ENCODE results near the gene SARDH.
"Not testable (repeated sequence)": the region's sequence is repeated elsewhere in the genome, so short reads cannot be mapped to it uniquely, and the experiment has no call there.

SARDH gene

DNA sequence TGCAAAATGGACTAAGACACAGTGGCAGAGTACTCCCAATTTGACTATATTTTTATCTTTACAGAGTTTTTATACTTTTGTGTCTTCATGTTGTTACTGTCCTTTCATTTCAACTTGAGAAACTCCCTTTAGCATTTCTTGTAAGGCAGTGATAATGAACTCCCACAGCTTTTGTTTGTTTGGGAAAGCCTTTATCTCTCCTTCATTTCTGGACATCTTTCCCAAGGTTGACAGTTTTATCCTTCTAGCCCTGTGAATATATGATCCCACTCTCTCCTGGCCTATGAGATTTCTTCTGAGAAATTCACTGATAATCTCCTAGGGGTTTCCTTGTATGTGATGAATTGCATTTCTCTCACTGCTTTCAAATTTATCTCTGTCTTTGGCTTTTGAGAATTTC is 9.2 kb upstream of the SARDH start:
- Histone ChIP-seq H3K4me3 (ENCODE audit: low read length) (no peak overlapping the region), H3K36me3 (ENCODE audit: insufficient read depth, low read depth, low read length) (no peaks in the 10 kb centered on the region), H3K27ac (ENCODE audit: low read length) (no peak overlapping the region), H3K9ac (ENCODE audit: low read depth, low read length) (no peak overlapping the region), H3K27me3 (ENCODE audit: insufficient read depth, low read length) (0 out of 2 replicates have a peak, but pooled peaks cover 4% of the 10 kb centered on the region), H3K9me3 (ENCODE audit: insufficient read depth, low read depth, low read length) (no peaks in the 10 kb centered on the region; the same call in 1 of the 2 replicates), H3K4me1 (ENCODE audit: insufficient read depth, low read length) (no peaks in the 10 kb centered on the region)

DNA sequence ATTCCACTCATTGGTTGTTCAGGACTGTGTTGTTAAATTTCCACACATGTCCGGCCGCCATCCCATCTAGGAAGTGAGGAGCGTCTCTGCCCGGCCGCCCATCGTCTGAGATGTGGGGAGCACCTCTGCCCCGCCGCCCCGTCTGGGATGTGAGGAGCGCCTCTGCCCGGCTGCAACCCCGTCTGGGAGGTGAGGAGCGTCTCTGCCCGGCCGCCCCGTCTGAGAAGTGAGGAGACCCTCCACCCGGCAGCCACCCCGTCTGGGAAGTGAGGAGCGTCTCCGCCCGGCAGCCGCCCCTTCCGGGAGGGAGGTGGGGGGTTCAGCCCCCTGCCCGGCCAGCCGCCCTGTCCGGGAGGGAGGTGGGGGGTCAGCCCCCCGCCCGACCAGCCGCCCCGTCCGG is 6.4 kb upstream of the SARDH start:
- H3K4me3 ChIP-seq (ENCODE audit: low read length); H3K27me3 ChIP-seq (ENCODE audit: insufficient read depth, low read length); H3K4me1 ChIP-seq (ENCODE audit: insufficient read depth, low read length); H3K36me3 ChIP-seq (ENCODE audit: insufficient read depth, low read depth, low read length); H3K9me3 ChIP-seq (ENCODE audit: insufficient read depth, low read depth, low read length); H3K9ac ChIP-seq (ENCODE audit: low read depth, low read length); H3K27ac ChIP-seq (ENCODE audit: low read length): not testable (repeated sequence)

DNA sequence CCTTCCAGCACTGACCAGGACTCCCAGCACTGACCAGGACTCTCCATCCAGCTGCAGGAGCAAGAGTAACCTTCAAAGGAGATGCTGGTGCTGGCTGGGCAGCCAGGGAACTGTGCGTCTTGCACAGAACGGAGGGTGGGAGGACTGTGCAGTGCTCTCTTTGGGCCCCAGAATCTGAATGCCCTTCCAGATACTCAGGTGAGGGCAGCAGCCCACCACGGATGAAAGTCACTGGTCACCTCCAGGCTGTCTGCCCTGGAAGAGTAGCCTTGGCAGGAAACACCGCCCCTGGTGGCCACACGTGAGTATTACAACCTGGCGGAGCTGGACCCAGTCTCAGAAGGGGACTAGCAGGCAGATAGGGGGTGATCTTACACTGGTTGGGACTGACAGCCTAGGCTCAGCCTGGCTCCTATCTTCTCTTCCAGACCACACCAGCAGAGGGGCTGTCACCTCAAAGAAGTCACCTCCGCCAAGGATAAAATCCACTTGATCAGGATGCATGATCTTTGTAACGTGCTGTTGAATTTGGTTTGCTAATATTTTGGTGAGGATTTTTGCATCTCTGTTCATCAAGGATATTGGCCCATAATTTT is 4.8 kb upstream of the SARDH start:
- Histone ChIP-seq H3K27ac (ENCODE audit: low read length) (no peak overlapping the region), H3K9ac (ENCODE audit: low read depth, low read length) (no peak overlapping the region), H3K27me3 (ENCODE audit: insufficient read depth, low read length) (no peaks in the 10 kb centered on the region), H3K9me3 (ENCODE audit: insufficient read depth, low read depth, low read length) (no peaks in the 10 kb centered on the region), H3K4me3 (ENCODE audit: low read length) (no peak overlapping the region), H3K36me3 (ENCODE audit: insufficient read depth, low read depth, low read length) (no peaks in the 10 kb centered on the region), H3K4me1 (ENCODE audit: insufficient read depth, low read length) (no peaks in the 10 kb centered on the region)

DNA sequence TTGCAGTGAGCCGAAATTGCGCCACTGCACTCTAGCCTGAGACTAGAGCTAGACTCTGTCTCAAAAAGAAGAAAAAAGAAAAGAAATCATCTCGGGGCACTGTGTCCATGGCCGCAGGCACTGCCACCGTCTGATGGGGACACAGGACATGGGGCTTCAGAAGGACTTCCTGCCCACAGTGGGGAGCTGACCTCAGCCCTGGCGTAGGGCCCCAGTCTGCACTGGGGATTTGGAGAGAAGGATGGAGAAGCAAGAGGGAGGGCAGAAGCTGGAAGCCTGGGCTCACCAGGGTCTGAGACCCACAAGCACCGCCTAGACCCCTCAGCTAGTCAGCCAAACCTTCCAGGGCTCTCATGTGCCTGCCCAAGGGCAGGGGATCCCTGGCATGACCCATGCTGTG is 4.1 kb upstream of the SARDH start:
- Histone ChIP-seq H3K4me1 (ENCODE audit: insufficient read depth, low read length) (0 out of 2 replicates have a peak, but pooled peaks cover 2% of the 10 kb centered on the region), H3K27ac (ENCODE audit: low read length) (no peak overlapping the region), H3K27me3 (ENCODE audit: insufficient read depth, low read length) (no peaks in the 10 kb centered on the region), H3K4me3 (ENCODE audit: low read length) (no peak overlapping the region), H3K9me3 (ENCODE audit: insufficient read depth, low read depth, low read length) (no peaks in the 10 kb centered on the region), H3K36me3 (ENCODE audit: insufficient read depth, low read depth, low read length) (no peaks in the 10 kb centered on the region), H3K9ac (ENCODE audit: low read depth, low read length) (no peak overlapping the region)

DNA sequence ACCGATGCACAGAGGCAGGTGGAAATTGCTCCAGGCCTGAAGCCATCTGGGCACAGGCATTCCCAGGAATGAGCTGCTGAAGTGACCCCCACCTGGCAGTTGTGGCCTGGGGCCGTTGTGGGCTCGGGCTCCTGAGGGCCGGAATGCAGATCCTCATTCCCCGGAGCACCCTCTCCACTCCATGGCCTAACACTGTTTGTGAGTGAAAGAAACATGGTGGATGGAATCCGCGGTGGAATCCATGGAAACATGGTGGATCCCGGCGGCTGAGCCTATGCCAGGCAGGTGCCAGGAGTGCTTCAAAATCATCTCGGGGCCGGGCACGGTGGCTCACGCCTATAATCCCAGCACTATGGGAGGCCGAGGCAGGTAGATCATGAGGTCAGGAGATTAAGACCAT is 3.6 kb upstream of the SARDH start:
- Histone ChIP-seq H3K4me3 (ENCODE audit: low read length) (no peak overlapping the region), H3K27ac (ENCODE audit: low read length) (no peak overlapping the region), H3K4me1 (ENCODE audit: insufficient read depth, low read length) (0 out of 2 replicates have a peak, but pooled peaks cover 2% of the 10 kb centered on the region), H3K36me3 (ENCODE audit: insufficient read depth, low read depth, low read length) (no peaks in the 10 kb centered on the region), H3K9ac (ENCODE audit: low read depth, low read length) (no peak overlapping the region), H3K27me3 (ENCODE audit: insufficient read depth, low read length) (no peaks in the 10 kb centered on the region), H3K9me3 (ENCODE audit: insufficient read depth, low read depth, low read length) (no peaks in the 10 kb centered on the region)

DNA sequence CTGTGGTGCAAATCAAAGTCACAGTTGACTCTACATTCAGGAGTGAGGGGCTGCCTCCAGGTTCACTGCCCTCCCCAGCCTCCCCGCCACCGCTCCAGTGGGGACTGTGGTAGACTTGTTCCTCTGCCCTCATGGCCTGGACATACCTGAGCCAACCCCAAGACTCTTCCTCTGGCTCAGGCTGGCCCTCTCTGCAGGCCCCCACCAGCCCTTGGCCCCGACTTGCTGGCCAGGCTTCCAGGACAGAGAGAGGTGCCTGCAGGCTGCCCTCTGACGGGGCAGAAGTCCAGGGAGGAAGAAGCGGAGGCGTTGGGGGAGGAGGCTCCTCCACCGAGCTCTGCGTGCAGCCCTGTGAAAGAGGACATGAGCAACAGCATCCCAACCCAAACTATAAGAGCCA is 2.8 kb upstream of the SARDH start:
- Histone ChIP-seq H3K36me3 (ENCODE audit: insufficient read depth, low read depth, low read length) (no peaks in the 10 kb centered on the region), H3K27ac (ENCODE audit: low read length) (no peak overlapping the region), H3K27me3 (ENCODE audit: insufficient read depth, low read length) (no peaks in the 10 kb centered on the region), H3K4me3 (ENCODE audit: low read length) (no peak overlapping the region), H3K9me3 (ENCODE audit: insufficient read depth, low read depth, low read length) (no peaks in the 10 kb centered on the region), H3K9ac (ENCODE audit: low read depth, low read length) (no peak overlapping the region), H3K4me1 (ENCODE audit: insufficient read depth, low read length) (0 out of 2 replicates have a peak, but pooled peaks cover 2% of the 10 kb centered on the region)

DNA sequence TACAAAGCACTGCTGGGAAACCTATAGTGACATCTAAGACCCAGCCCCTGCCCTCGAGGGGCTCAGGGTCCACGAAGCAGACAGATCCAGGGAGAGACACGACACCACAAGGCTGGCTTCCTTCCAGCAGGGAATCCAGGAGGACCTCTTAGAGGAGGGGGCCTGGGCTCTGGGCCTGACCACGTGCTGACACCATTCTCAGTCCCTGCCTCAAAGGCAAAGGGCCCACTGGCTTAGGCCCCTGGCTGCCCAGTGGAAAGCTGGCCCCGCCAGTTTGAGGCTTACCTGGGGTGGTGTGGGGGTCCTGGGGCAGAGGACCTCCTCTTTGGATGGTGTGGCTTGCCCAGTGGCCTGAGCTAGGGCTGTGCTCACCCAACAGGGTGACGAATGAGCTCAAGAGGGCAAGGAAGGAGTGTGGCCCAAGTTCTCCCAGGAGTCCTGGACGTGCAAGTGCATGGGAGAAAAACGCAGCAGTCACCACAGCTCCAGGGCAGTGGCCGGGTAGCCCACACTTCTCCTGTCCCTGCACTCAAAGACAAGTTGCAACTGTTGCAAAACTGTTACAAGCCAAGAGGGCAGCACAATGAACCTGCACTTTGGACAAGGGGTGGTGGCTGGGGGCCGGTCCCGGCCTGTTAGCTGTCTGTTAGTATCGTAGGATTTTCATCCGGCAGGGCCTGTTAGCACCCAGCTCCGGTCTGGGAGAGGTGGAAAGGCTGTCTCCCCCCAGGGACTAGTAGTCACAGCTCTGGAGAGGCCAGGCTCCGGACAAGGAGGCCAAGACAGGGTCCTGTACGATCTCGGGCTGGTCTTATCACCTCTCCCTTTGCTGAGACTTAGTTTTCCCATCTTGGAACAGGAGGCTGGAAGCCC is 1.5 kb upstream of the SARDH start:
- H3K4me1 ChIP-seq (ENCODE audit: insufficient read depth, low read length) = peaks cover 9% of the 10 kb centered on the region; the same call in 1 of the 2 replicates
- no peak overlapping the region for H3K4me3 ChIP-seq (ENCODE audit: low read length)
- H3K27me3 ChIP-seq (ENCODE audit: insufficient read depth, low read length) = no peaks in the 10 kb centered on the region
- no peak overlapping the region for H3K9ac ChIP-seq (ENCODE audit: low read depth, low read length)
- H3K27ac ChIP-seq (ENCODE audit: low read length) = no peak overlapping the region
- no peaks in the 10 kb centered on the region for H3K9me3 ChIP-seq (ENCODE audit: insufficient read depth, low read depth, low read length)
- no peaks in the 10 kb centered on the region for H3K36me3 ChIP-seq (ENCODE audit: insufficient read depth, low read depth, low read length)

DNA sequence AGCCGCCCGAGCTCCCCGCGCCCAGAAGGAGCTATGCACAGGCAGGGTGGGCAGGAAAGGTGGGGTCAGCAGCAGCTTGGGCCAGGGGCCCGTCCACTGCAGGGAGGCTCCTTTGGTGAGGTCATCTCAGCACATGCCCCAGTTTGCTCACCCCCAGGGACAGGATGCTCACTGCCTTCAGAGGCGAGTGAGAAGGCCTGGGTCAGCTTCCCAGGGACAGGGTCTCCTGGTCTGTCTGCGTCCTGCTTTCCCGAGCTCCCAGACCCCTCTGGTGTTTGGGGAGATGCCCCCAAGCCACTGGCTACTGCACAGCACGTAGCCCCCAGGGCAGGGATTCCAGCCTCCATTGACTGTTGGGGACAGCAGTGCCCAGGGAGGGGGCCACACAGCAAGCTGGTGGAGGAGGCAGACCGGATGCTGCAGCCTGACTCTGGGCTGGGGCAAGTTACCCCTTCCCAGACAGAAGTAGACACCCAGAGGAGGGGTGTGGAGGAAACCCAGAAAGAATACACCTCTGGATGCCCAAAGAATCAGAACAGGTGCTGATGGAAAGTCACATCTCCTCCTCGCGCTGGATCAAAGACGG is 581 bp upstream of the SARDH start:
- Histone ChIP-seq H3K9me3 (ENCODE audit: insufficient read depth, low read depth, low read length) (no peaks in the 10 kb centered on the region), H3K9ac (ENCODE audit: low read depth, low read length) (peak overlapping the region; percentile 21; the same call in 1 of the 2 replicates), H3K27ac (ENCODE audit: low read length) (no peak overlapping the region), H3K27me3 (ENCODE audit: insufficient read depth, low read length) (no peaks in the 10 kb centered on the region), H3K36me3 (ENCODE audit: insufficient read depth, low read depth, low read length) (no peaks in the 10 kb centered on the region), H3K4me1 (ENCODE audit: insufficient read depth, low read length) (peaks cover 9% of the 10 kb centered on the region; the same call in 1 of the 2 replicates), H3K4me3 (ENCODE audit: low read length) (peak overlapping the region; percentile 38; the same call in 1 of the 2 replicates)

DNA sequence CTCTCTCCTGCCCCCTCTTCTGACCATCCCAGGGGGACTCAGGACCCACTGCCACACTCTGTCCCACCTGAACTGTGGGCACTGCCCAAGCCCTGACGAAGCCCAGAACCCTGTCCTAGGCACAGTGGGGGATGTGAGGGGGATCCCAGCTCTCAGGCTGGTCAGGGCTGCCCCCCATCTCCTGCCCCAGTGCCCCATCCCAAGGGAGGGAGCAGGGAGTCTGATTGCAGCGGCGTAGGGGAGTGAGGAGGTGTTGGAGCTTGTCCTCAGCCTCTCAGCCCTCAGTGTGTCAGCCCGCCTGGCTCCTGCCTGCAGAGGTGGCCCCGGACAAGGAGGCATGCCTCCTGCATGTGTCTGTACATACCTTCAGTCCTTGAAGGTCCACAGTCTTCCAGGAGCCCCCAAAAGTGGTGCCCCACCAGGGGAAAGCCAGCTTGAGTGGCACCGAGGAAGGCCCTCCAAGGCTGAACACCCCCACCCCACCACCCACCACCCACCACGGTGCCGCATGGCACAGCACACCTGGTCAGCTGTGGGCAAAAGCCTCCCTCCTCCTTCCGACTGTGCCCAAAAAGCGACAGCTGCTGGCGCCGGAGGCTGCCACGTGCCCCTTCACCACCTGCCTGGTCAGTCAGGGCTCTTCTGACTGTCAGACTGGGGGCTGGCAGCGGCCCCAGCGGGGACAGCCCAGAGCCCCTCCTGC is 930 bp downstream of the SARDH start:
- Histone ChIP-seq H3K36me3 (ENCODE audit: insufficient read depth, low read depth, low read length) (no peaks in the 10 kb centered on the region), H3K27ac (ENCODE audit: low read length) (no peak overlapping the region), H3K4me1 (ENCODE audit: insufficient read depth, low read length) (peaks cover 9% of the 10 kb centered on the region; the same call in 1 of the 2 replicates), H3K4me3 (ENCODE audit: low read length) (0 out of 2 replicates have a peak overlapping the region, but pooled peaks have one; percentile 38), H3K9me3 (ENCODE audit: insufficient read depth, low read depth, low read length) (no peaks in the 10 kb centered on the region), H3K9ac (ENCODE audit: low read depth, low read length) (no peak overlapping the region), H3K27me3 (ENCODE audit: insufficient read depth, low read length) (no peaks in the 10 kb centered on the region)

DNA sequence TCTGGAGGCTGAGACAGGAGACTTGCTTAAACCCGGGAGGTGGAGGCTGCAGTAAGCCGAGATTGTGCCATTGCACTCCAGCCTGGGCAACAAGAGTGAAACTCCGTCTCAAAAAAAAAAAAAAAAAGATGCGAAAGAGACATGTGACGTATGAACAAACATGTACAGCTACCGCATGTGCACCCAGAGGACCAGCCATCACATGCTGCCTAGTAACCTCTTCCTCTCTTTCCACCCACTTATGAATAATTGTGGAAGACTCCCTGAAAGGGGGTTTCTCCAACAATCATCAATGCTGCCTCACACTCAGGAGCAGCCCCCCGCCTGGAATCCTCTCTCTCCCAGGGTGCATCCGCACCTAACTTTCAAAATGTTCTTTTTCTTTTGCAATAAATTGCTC is 2.2 kb downstream of the SARDH start:
- H3K9ac ChIP-seq (ENCODE audit: low read depth, low read length) = no peak overlapping the region
- no peak overlapping the region for H3K27ac ChIP-seq (ENCODE audit: low read length)
- H3K36me3 ChIP-seq (ENCODE audit: insufficient read depth, low read depth, low read length) = no peaks in the 10 kb centered on the region
- no peaks in the 10 kb centered on the region for H3K27me3 ChIP-seq (ENCODE audit: insufficient read depth, low read length)
- peaks cover 9% of the 10 kb centered on the region; the same call in 1 of the 2 replicates for H3K4me1 ChIP-seq (ENCODE audit: insufficient read depth, low read length)
- H3K9me3 ChIP-seq (ENCODE audit: insufficient read depth, low read depth, low read length) = no peaks in the 10 kb centered on the region
- no peak overlapping the region for H3K4me3 ChIP-seq (ENCODE audit: low read length)

DNA sequence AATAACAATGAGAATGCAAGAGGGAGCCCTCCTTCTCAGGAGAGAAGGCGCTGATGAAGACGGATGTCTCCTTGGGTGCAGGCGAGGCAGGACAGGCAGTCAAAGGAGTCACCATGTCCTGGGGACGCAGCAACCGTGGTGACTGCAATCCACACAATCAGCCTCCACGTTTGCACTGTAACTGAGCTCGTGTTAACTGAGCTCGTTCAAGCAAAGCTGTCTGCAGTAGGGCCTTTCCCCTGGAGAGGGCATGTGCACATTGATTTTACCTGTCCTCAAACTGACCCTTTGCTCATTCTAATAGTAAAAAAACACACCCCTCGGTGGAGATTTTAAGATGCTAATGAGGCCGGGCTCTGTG is 2.8 kb downstream of the SARDH start:
- Histone ChIP-seq H3K27me3 (ENCODE audit: insufficient read depth, low read length) (no peaks in the 10 kb centered on the region), H3K27ac (ENCODE audit: low read length) (no peak overlapping the region), H3K4me1 (ENCODE audit: insufficient read depth, low read length) (peaks cover 9% of the 10 kb centered on the region; the same call in 1 of the 2 replicates), H3K9ac (ENCODE audit: low read depth, low read length) (peak overlapping the region; percentile 58), H3K9me3 (ENCODE audit: insufficient read depth, low read depth, low read length) (no peaks in the 10 kb centered on the region), H3K4me3 (ENCODE audit: low read length) (peak overlapping the region; percentile 26; the same call in 1 of the 2 replicates), H3K36me3 (ENCODE audit: insufficient read depth, low read depth, low read length) (no peaks in the 10 kb centered on the region)

Data from iPS-20b (cell line).